LHCN-M2 (cell line): ENCODE results near the gene TNRC6B. TPM values are rescaled to one million over a fixed set of nuclear protein-coding genes. Genes with fewer than 3 reads are reported as not detected.
"Not testable (repeated sequence)": the region's sequence is repeated elsewhere in the genome, so short reads cannot be mapped to it uniquely, and the experiment has no call there.

ENCODE experiments used
- DNase-seq: peaks from one replicate; pipeline ENCODE4 v3.0.0-alpha.2; 2012; ENCODE audit warnings: low read depth
- total RNA-seq: library from RNA; depleted of rRNA; stranded (reverse); fragments of >200 nt; gene quantifications from 2 replicates; pipeline ENCODE4 v1.2.3, GENCODE V29; 2014

Gene TNRC6B
- total RNA-seq, 1 experiment from 2014 or later = 18.0 TPM

GRCh38 chr22:40213478-40213877 lies 35.8 kb downstream of the TNRC6B start:
- DNase-seq = no peak

- DNase-seq = no peak
Observed at GRCh38 chr22:40215266-40215665, 37.5 kb downstream of the TNRC6B start.

- no peak for DNase-seq
Observed at GRCh38 chr22:40216041-40216756, 38.5 kb downstream of the TNRC6B start.

GRCh38 chr22:40218152-40218551 lies 40.4 kb downstream of the TNRC6B start:
- DNase-seq = no peak

- no peak for DNase-seq
Observed at GRCh38 chr22:40218723-40219294, 41.1 kb downstream of the TNRC6B start.

GRCh38 chr22:40220316-40221054 lies 42.8 kb downstream of the TNRC6B start:
- no peak for DNase-seq

- DNase-seq = no peak
Observed at GRCh38 chr22:40221055-40221414, 43.3 kb downstream of the TNRC6B start.

- not testable (repeated sequence) for DNase-seq
Observed at GRCh38 chr22:40222979-40223378, 45.3 kb downstream of the TNRC6B start.

- no peak for DNase-seq
Observed at GRCh38 chr22:40224702-40225101, 47.0 kb downstream of the TNRC6B start.

- DNase-seq = no peak
Observed at GRCh38 chr22:40226620-40227019, 48.9 kb downstream of the TNRC6B start.

GRCh38 chr22:40231618-40232313 lies 54.0 kb downstream of the TNRC6B start:
- DNase-seq = no peak

- no peak for DNase-seq
Observed at GRCh38 chr22:40232624-40233023, 54.9 kb downstream of the TNRC6B start.

GRCh38 chr22:40233886-40234285 lies 56.2 kb downstream of the TNRC6B start:
- no peak for DNase-seq

- DNase-seq = no peak
Observed at GRCh38 chr22:40234658-40235057, 56.9 kb downstream of the TNRC6B start.

- DNase-seq = peak; percentile 21
Observed at GRCh38 chr22:40235308-40235707, 57.6 kb downstream of the TNRC6B start.

- DNase-seq = peak; percentile 67
Observed at GRCh38 chr22:40236131-40236665, 58.5 kb downstream of the TNRC6B start.

GRCh38 chr22:40237241-40237640 lies 59.5 kb downstream of the TNRC6B start:
- DNase-seq = no peak

GRCh38 chr22:40237788-40238424 lies 60.2 kb downstream of the TNRC6B start:
- peak; percentile 22 for DNase-seq

GRCh38 chr22:40238425-40239344 lies 61.0 kb downstream of the TNRC6B start:
- DNase-seq = peak; percentile 70

- DNase-seq = no peak
Observed at GRCh38 chr22:40239345-40239683, 61.6 kb downstream of the TNRC6B start.
